SK-N-MC (cell line): ENCODE measurements around the gene RYR3.

Experiments
- EZH2 ChIP-seq: fragments of 200-600 bp; sonication (generic); IDR thresholded peaks from one replicate; pipeline ENCODE4 v1.6.1; 2017; ENCODE audit warnings: antibody characterized with exemption
- FOXP2 ChIP-seq: optimal IDR thresholded peaks from 2 replicates; pipeline ENCODE3; 2011; ENCODE audit warnings: mild to moderate bottlenecking, moderate library complexity; ENCODE audit not compliant: insufficient read depth; ENCODE audit errors: extremely low read length, control extremely low read depth
- POLR2AphosphoS5 ChIP-seq: IDR thresholded peaks from 2 replicates; pipeline ENCODE4 v1.6.1; 2012; ENCODE audit warnings: mild to moderate bottlenecking, low read depth, low read length, borderline replicate concordance

GRCh38 chr15:33654860-33655259, 344.1 kb downstream of the RYR3 start:
- no peak for TF ChIP-seq EZH2
- TF ChIP-seq POLR2AphosphoS5, result no peak
- TF ChIP-seq FOXP2, result no peak
